Measurements from ENCODE around the gene PTRH1. TPM values are rescaled to one million over a fixed set of nuclear protein-coding genes. Genes with fewer than 3 reads are reported as not detected.
A peak's percentile ranks its signal among the peaks of the same experiment; 100 is the strongest.

PTRH1 gene
- total RNA-seq, 2 donors from 2014 or later: 8.9 to 23.8 TPM

DNA sequence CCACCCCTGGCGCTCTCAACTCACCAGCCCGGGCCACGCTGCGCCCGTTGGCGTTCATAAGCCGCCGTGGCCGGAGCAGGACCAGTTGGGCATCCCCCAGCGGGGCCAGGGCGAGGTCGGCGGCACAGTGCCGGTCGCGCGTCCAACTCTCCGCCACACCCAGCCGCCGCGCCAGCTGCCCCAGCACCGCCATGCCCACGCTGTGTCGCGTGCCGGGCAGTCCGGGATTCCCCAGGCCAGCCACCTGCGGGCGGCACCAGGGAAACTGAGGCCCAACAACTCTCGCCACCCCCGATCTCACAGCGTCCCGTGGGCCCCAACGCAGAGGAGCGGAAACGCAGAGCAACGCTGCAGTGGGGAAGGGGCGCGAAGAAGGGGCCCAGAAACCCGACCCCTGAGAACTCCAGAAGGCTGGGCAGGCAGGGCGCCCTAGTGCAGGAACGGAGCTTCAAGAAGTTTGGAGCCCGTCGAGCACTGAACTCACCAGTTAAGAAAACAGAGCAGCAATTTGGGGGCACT is 453 bp downstream of the PTRH1 start:
- Histone ChIP-seq H3K9ac (ENCODE audit: low read depth in 2 of 2, low read length in 2 of 2) (peak overlapping the region; percentile 67 to 90), H3K4me1 (peaks cover 10% of the 10 kb centered on the region), H3K27ac (peak overlapping the region; percentile 86), H3K9me3 (no peaks in the 10 kb centered on the region), H3K4me3 (peak overlapping the region; percentile 97), H3K27me3 (no peaks in the 10 kb centered on the region), H3K36me3 (no peaks in the 10 kb centered on the region)
- intact Hi-C loops (cut with DNase I): no loop called here
- peak; percentile 53 for DNase-seq
- TF ChIP-seq, protein P1, sequence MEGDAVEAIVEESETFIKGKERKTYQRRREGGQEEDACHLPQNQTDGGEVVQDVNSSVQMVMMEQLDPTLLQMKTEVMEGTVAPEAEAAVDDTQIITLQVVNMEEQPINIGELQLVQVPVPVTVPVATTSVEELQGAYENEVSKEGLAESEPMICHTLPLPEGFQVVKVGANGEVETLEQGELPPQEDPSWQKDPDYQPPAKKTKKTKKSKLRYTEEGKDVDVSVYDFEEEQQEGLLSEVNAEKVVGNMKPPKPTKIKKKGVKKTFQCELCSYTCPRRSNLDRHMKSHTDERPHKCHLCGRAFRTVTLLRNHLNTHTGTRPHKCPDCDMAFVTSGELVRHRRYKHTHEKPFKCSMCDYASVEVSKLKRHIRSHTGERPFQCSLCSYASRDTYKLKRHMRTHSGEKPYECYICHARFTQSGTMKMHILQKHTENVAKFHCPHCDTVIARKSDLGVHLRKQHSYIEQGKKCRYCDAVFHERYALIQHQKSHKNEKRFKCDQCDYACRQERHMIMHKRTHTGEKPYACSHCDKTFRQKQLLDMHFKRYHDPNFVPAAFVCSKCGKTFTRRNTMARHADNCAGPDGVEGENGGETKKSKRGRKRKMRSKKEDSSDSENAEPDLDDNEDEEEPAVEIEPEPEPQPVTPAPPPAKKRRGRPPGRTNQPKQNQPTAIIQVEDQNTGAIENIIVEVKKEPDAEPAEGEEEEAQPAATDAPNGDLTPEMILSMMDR (IDR thresholded peaks at IDR 0.05): no peak

DNA sequence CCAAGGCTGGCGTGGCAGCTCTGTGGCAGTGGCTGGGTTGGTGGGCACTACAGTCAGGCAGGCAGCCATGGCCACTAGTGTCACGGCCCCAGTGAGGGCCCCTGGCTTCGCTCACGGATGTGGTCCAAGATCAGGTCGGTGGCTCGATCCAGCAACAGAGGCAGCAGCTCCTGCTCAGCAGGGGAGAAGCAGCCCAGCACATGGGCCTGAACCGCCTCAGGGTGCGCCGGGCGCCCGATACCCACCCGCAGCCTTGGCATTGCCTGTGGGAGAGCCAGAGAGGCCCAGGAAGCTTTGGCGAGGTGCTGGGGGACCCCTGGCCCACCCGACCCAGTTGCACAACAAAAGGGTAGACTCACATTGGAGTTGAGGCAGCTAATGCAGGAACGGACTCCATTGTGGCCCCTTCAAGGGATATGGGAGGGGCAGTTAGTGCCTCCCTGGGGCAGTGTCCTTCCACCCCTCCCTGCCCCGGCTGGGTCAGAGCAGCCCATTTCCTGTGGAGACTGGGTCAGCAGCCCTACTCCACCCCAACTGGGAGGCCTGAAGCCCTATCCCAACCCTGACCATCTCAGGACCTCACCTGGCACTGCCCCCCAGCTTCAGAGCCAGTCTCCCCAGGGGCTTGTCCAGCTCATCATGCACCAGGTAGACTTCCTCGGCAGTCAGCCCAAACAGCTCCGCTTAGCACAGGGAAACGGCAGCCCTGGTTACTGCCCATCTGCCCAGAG is 1.3 kb downstream of the PTRH1 start:
- no peaks in the 10 kb centered on the region for H3K9me3 ChIP-seq
- H3K9ac ChIP-seq (ENCODE audit: low read depth in 2 of 2, low read length in 2 of 2): no peak overlapping the region
- peak overlapping the region; percentile 97 for H3K4me3 ChIP-seq
- no peak overlapping the region for H3K27ac ChIP-seq
- no peak for DNase-seq
- TF ChIP-seq, protein P1 (IDR thresholded peaks at IDR 0.05): no peak
- H3K27me3 ChIP-seq: no peaks in the 10 kb centered on the region
- intact Hi-C loops (cut with DNase I): no loop called here
- peaks cover 10% of the 10 kb centered on the region for H3K4me1 ChIP-seq
- no peaks in the 10 kb centered on the region for H3K36me3 ChIP-seq

DNA sequence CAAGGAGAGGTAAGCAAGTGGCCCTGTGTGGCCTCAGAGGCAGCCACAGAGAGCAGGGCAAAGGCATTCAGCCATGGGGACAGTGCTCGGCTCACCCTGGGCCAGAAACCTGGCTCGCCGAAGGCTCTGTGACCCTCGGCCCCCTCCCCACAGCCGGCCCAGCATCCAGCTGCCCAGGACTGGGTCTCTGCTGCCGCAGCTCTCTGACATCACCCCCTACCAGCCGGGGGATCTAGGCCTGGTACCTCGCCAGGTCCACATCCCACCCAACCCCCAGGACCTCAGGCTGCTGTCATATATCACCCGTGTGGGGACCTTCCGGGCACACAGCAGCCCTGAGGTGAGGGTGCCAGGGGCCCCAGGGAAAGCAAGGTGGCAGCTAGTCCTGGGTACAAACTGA is 2.6 kb downstream of the PTRH1 start:
- no peak overlapping the region for H3K9ac ChIP-seq (ENCODE audit: low read depth in 2 of 2, low read length in 2 of 2)
- TF ChIP-seq, protein P1 (IDR thresholded peaks at IDR 0.05): no peak
- H3K36me3 ChIP-seq: no peaks in the 10 kb centered on the region
- no peak overlapping the region for H3K27ac ChIP-seq
- intact Hi-C loops (cut with DNase I): no loop called here
- H3K27me3 ChIP-seq: no peaks in the 10 kb centered on the region
- H3K4me3 ChIP-seq: no peak overlapping the region
- no peaks in the 10 kb centered on the region for H3K9me3 ChIP-seq
- DNase-seq: no peak
- peaks cover 10% of the 10 kb centered on the region for H3K4me1 ChIP-seq

DNA sequence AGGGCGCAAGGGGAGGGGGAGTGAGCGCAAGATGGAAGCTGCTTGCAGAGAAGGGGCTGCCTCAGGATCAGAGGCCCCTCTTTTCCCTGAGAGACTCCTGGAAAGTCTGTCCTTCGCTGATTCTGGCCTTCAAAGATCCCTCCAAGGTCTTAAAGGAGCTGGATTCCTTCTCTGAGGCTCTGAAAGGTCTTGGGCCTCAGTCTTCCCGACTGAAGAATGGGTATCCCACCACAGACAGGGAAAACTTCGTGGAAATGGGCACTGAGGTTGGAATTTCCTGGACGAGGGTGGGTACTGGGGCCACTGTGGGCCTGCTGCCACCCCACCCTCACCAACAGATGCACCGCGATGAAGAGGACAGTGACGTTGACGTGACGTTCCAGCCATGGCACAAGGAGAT is 3.1 kb downstream of the PTRH1 start:
- intact Hi-C loops (cut with DNase I): no loop called here
- DNase-seq: no peak
- Histone ChIP-seq H3K4me3 (no peak overlapping the region), H3K27me3 (no peaks in the 10 kb centered on the region), H3K9me3 (no peaks in the 10 kb centered on the region), H3K27ac (no peak overlapping the region), H3K36me3 (no peaks in the 10 kb centered on the region), H3K9ac (ENCODE audit: low read depth in 2 of 2, low read length in 2 of 2) (no peak overlapping the region), H3K4me1 (peaks cover 10% of the 10 kb centered on the region)
- TF ChIP-seq, protein P1 (IDR thresholded peaks at IDR 0.05): no peak

DNA sequence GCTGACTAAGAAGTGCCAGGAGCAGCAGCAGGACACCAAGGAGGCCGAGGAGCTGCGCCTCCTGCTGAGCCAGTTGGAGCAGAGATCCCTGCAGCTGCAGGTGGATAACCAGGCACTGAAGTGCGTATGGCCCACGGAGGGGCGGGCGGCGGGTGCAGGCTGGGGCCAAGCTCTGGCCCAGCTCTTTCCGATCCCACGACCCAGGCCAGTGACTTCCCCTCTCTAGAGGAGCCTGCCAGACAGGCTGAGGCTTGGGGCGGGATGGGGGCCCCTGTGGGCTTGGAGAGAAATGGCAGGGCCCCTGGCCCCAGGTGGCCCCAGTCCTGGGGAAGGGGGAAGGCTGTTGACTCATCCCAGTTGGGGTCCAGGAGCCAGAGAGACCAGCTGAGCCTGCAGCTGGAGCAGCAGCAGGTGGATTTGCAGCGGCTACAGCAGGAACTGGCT is 3.6 kb downstream of the PTRH1 start:
- Histone ChIP-seq H3K27ac (no peak overlapping the region), H3K27me3 (no peaks in the 10 kb centered on the region), H3K4me1 (peaks cover 10% of the 10 kb centered on the region), H3K9ac (ENCODE audit: low read depth in 2 of 2, low read length in 2 of 2) (no peak overlapping the region), H3K4me3 (no peak overlapping the region), H3K36me3 (no peaks in the 10 kb centered on the region), H3K9me3 (no peaks in the 10 kb centered on the region)
- intact Hi-C loops (cut with DNase I): no loop called here
- DNase-seq: no peak
- TF ChIP-seq, protein P1 (IDR thresholded peaks at IDR 0.05): no peak

Data from colonic mucosa (tissue), 4 donors.